GM19193 (cell line): Measurements from ENCODE around the gene STIMATE.

Source experiments
- POLR2A ChIP-seq: IDR thresholded peaks from 4 replicates; pipeline ENCODE4 v1.6.1; 2011; ENCODE audit not compliant: insufficient read depth, insufficient read length; ENCODE audit errors: extremely low read depth

The STIMATE gene

DNA sequence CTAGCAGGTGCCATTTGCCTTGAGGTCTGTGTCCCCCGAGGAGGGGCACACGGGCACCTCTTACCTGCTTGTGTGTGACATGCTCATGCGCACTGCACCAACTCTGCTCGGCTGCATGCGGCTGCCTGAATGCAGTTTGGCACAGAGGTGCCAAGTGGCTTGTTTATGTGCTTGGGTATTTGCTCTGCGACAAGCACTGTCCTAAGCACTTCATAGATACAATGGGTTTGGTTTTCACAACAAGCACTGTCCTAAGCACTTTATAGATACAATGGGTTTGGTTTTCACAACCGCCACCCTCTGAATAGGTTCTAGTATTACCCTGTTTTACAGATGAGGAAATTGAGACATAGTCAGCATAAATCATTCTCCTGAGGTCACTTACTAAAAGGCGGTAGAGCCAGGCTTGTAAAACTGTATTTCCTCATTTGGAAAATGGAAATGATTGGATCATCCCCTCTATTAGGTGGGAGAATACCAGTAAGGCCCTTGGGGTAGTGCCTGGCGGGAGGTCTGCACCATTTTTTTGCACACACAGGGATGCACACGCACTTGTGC lies 67.4 kb downstream of the STIMATE start:
- TF ChIP-seq POLR2A, result no peak

DNA sequence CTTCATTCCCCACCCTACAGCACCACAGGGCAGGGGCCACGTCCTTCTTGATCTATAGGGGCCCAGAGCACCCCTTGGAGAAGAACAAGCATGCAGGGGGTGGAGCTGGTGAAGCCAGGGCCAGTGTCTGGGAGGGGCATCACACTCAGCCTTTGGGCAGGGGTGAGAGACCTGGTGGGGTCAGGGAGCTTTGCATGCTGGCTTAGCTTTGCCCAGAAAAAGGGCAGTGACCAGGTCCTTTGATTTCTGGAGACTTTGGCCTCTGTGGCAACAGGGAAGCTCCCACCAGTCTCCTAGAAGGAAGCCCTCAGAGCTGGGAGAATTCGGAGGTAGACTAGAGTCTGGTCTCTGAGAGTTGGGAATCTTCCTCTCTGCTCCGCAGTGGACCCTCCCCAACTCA lies 67.9 kb downstream of the STIMATE start:
- TF ChIP-seq POLR2A, result no peak

DNA sequence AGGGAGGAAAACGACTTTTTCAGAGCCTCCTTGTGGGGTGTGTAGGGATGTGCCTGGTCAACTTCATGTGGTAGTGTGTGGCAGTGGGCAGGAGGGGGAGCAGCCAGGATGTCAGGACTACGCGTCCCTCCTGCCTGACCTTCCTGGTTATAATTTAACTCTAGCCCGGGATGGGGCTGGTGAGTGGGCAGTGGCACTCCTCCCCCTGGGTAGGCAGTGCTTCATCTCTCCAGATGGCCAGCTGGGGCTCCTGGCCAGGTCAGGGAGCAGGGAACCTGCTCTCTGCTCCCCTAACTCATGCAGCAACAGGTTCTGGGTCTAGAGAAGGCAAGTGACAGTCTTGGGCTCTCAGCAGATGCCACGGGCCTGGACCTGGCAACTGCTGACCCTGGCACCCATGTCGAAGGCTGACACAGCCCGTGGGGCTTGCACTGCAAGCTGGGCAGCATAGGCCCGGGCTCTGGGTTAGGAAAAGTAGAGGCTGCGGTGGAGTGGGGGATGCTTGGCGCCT lies 69.4 kb downstream of the STIMATE start:
- no peak for TF ChIP-seq POLR2A

DNA sequence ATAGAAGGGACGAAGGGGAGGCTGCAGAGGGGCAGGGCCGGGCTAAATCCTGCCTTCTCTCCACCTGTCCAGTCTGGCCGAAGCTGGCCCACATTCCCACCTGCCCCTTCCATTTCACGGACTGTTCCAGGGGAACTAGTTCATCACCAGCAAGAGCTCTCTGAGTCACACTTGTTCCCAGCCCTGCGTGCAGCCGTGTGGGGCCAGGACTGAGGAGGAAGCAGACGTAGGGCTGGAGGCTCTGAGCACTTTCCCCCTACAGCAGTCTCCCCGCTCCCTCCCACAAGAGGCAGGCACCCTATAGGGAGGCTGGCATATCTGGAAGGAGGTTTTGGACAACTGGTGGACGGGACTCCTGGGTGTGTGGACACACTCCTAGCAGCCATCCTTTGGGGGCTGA lies 69.9 kb downstream of the STIMATE start:
- no peak for TF ChIP-seq POLR2A

DNA sequence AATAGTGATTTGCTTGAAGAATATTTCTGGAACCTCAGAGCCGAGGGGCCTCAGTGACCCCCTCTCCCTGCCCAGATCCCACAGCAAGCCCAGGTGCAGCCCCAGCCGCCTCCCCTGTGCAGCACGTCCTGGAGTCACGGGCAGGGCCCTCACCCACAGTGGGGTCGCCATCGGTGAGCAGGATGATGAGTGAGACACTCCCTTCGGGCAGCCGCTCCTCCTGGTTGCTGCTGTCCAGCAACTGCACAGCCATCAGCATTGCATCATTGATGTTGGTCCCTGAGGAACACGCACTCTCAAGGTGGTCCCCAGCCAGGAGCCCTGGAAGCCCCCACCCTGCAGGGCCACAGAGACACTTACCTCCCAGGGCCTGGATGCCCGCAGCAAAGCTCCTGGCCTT lies 73.3 kb downstream of the STIMATE start:
- no peak for TF ChIP-seq POLR2A

DNA sequence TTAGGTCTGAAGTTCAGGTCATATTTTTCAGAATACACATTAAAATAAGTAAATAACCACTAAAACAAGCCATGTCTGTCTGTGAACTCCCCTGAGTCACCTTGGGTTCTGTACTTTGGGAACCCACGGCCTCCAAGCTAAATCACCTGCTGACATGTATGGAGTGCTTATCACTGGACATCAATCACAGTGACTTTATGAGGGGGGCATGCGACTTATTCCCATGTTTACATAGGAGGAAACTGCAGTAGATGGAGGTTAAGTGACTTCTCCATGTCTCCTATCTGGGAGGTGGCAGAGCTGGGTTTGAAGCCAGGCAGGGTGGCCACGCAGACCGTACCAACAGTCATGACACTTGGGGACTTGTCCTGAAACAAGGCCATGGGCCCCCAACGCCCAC lies 75.0 kb downstream of the STIMATE start:
- no peak for TF ChIP-seq POLR2A

GRCh38 chr3:52820736-52821135 lies 76.6 kb downstream of the STIMATE start:
- TF ChIP-seq POLR2A, result no peak

DNA sequence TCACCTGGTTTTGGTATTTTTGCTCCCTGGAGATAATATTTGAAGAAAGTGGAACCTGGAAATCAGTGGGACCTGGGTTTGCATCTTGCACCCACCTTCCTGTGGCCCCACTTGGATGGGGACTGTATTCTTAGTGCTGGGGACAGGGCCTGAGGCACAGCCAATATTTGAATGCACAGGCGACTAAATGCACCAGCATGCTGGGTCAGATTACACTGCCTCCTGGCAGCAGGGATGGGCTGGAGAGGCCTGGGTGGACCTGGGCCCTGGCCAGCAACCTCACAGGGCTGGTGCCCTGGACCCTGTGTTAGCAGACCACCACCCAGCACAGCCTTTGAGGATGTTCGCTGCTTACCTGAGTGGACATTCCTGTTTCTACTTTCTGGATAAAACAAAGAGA lies 77.4 kb downstream of the STIMATE start:
- TF ChIP-seq POLR2A, result no peak

GRCh38 chr3:52817860-52818259 lies 79.5 kb downstream of the STIMATE start:
- no peak for TF ChIP-seq POLR2A

DNA sequence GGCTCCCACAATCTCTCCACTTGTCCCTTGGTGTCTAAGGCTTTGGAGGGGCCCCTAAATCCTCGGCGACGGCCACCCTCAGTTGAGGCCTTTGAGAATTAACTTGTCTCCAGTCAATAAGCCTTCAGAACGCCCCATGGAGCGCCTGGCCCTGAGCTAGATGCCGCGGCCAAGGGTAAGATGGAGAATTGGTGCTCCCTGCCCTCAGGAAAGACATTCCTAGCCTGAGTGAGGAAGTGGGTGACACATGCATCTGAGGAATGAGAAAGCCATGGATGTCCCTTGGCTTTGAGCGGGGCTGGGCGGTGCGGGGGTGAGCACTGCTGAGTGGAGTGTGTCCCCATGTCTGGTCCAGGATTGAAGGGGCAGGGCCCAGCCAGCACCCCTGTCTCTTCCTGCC lies 80.1 kb downstream of the STIMATE start:
- no peak for TF ChIP-seq POLR2A

DNA sequence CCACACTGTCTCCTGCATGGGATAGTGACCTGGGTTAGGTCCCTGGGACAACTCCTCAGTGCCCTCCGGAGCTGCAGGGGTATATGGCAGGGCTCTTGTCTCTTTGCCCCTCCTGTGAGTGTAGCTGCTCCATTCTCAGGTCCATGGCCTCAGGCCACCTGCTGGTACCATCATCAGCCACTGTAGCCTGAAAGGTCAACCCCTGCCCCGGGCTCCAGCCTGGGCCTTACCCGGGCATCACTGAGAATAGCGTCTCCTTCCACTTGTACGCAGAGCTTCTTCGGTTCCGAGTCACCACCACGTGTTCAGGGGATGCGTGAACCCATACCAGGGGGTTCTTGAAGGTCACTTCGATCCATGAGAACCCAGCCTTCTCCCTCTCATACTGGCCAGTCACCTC lies 80.7 kb downstream of the STIMATE start:
- no peak for TF ChIP-seq POLR2A

DNA sequence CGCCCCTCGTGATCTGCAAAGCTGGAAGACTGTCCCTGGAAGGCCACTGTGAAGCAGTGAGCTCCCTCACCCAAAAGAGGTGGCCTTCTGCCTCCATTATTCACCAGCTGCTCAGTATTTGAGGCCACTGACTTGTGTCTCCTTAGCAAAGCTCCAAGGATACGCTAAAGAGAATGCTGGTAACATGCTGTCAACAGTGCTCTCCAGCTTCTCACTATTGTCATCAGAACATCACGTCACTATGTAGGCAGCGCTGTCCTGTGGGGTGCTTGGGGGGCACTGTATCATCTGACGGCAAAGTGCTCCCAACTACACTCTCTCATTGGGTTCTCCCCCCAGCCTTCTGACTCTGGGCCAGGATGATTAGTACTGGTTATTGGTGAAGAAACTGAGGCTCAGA lies 81.1 kb downstream of the STIMATE start:
- no peak for TF ChIP-seq POLR2A

DNA sequence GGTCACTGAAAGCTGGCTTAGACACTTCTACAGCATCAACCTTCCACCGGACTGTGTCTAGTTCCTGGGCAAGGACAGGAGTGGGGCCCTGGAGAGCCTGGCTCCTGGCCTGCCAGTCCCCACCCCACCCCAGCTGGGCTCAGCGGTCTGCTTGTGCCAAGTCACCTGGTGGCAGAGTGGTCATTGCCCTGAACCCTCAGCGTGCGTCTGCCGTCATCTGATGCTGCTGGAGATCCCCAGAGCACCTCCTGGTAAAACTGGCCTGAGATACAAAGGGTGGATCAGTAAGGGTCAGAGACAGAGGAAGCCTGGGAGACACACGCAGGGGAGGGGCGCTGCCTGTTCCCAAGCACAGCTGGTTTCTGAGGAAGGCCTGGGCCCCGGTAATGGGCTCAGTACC lies 83.5 kb downstream of the STIMATE start:
- TF ChIP-seq POLR2A, result no peak

GRCh38 chr3:52811452-52812011 lies 85.8 kb downstream of the STIMATE start:
- TF ChIP-seq POLR2A, result no peak

DNA sequence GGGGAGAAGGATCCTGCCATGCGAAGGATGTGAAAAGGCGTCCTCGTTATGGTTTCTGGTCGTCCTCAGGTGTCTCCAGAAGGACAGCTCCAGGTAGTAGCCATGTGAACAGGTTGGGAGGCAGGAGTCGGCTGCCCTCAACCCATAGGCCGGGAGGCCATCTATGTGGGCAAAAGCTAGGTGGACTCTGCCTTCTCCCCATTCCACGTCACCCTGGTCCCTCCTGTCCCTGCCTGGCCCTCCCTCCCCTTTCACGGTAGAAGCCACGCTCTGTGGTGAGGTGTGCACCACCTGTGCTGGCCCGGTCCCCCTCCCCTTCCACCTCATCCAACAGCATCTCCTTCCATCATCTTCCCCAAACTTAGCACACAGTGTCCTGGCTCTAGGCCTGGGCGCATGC lies 86.4 kb downstream of the STIMATE start:
- no peak for TF ChIP-seq POLR2A

DNA sequence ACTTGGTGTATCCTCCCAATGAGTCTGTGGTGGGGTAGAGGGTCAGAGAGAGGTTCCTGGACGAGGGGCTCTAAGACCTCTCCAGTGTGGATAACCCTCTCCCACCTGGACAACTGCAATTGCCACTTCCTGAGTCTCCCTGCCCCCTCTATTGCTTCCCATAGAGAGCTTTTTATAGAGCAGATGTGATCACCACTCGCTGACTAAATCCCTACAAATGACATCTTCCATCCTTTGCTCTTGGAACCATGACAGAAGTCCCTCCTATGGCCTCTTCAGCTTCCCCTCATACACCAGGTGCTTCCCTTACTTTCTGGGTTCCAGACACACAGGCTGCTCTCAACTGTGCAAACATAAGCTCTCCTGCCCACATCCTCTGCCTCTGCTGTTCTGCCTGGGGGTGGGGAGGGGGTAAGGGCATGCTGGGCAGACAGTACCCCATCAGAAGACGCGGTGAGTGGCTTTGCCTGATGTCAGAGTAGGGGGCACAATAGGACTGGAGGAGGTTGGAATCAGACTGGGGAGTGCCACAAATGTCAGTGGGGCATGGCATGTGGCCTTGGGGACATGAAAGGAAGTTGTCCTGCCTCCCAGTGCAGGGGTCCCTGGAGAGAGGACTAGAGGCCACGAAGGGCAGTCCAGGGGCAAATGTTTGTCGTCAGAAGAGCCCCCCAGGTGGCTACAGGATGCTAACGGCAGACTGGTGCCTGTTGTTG lies 87.5 kb downstream of the STIMATE start:
- TF ChIP-seq POLR2A, result no peak
